Neural progenitor cell (in vitro differentiated cells): ENCODE data around the gene PTPRJ.

Experiments
- CTCF ChIP-seq: fragments of 200-600 bp; sonication (generic); IDR thresholded peaks from 2 replicates; pipeline ENCODE4 v1.5.1; 2017; ENCODE audit warnings: antibody characterized with exemption, mild to moderate bottlenecking
- EZH2 ChIP-seq: fragments of 200-600 bp; sonication (generic); IDR thresholded peaks from 2 replicates; pipeline ENCODE4 v1.6.1; 2017; ENCODE audit warnings: antibody characterized with exemption, mild to moderate bottlenecking, moderate library complexity

GRCh38 chr11:48134221-48134922 lies 154.0 kb downstream of the PTPRJ start:
- TF ChIP-seq CTCF: no peak
- no peak for TF ChIP-seq EZH2
